CD4-positive, alpha-beta T cell (primary cell): Measurements from ENCODE around the gene RNF144A. TPM values are rescaled to one million over a fixed set of nuclear protein-coding genes. Genes with fewer than 3 reads are reported as not detected.
A peak's percentile ranks its signal among the peaks of the same experiment; 100 is the strongest.

Source experiments
- ATAC-seq: fragments of 200-7000 bp; cut with Tn5 transposase; one replicate; pipeline ENCODE4 v1.10.0; 2022; ENCODE audit warnings: mild to moderate bottlenecking; ENCODE audit not compliant: poor library complexity
- CTCF ChIA-PET: fragments of 350-600 bp; sonication (Branson Sonifier 250); formaldehyde crosslinking; loops from one replicate; lab custom pipeline; 2021; ENCODE audit warnings: antibody characterized with exemption, inconsistent platforms; lab: Charles Lee
- POLR2A ChIA-PET: fragments of 350-600 bp; sonication (Branson Sonifier 250); formaldehyde crosslinking; loops from one replicate; lab custom pipeline; 2021; ENCODE audit warnings: antibody characterized with exemption, inconsistent platforms; lab: Charles Lee
- DNase-seq, 14 experiments: peaks; one replicate each; pipeline ENCODE4 v3.0.0-alpha.2; 2013 to 2020; ENCODE audit warnings: mixed read lengths in 2 of 14
- H3K27ac ChIP-seq, 2 donors: one replicate each; pipeline versions ENCODE4 v1.5.1 to v1.7.0; 2013; ENCODE audit warnings: low read length in 2 of 2, low read depth in 1 of 2, mild to moderate bottlenecking in 1 of 2
- H3K27me3 ChIP-seq, 2 experiments: 1 replicate in 1 of 2; 2 replicates in 1 of 2; pipeline versions ENCODE4 v1.6.1 to v1.7.0; 2013; ENCODE audit warnings: low read length in 2 of 2, control low read depth in 1 of 2, mild to moderate bottlenecking in 1 of 2, moderate library complexity in 1 of 2; ENCODE audit not compliant: insufficient read depth in 2 of 2, control insufficient read depth in 1 of 2
- H3K36me3 ChIP-seq: one replicate; pipeline ENCODE4 v1.6.1; 2013; ENCODE audit warnings: low read length, control low read depth; ENCODE audit not compliant: insufficient read depth
- H3K4me1 ChIP-seq: one replicate; pipeline ENCODE4 v1.6.1; 2013; ENCODE audit warnings: low read length, control low read depth; ENCODE audit not compliant: insufficient read depth
- H3K4me3 ChIP-seq: one replicate; pipeline ENCODE4 v1.5.1; 2013; ENCODE audit warnings: mild to moderate bottlenecking, low read length, moderate library complexity
- H3K9me3 ChIP-seq, 2 experiments: 1 replicate in 1 of 2; 2 replicates in 1 of 2; pipeline versions ENCODE4 v1.6.1 to v1.7.0; 2013; ENCODE audit warnings: low read length in 2 of 2, mild to moderate bottlenecking in 2 of 2, control low read depth in 1 of 2, moderate library complexity in 1 of 2; ENCODE audit not compliant: control insufficient read depth in 1 of 2, insufficient read depth in 1 of 2
- H3K27ac Mint-ChIP-seq: one replicate; pipeline ENCODE4 v1.8.0; 2020; ENCODE audit warnings: mixed read lengths
- H3K27me3 Mint-ChIP-seq: one replicate; pipeline ENCODE4 v1.8.0; 2021; ENCODE audit warnings: mixed read lengths
- H3K36me3 Mint-ChIP-seq: one replicate; pipeline ENCODE4 v1.8.0; 2021; ENCODE audit warnings: low read depth, mixed read lengths
- H3K4me1 Mint-ChIP-seq: one replicate; pipeline ENCODE4 v1.8.0; 2021; ENCODE audit warnings: low read depth, mixed read lengths
- H3K4me3 Mint-ChIP-seq: one replicate; pipeline ENCODE4 v1.8.0; 2020; ENCODE audit warnings: mild to moderate bottlenecking, mixed read lengths
- H3K9me3 Mint-ChIP-seq: one replicate; pipeline ENCODE4 v1.8.0; 2020; ENCODE audit warnings: mixed read lengths
- CTCF ChIP-seq: fragments of 200-600 bp; IDR thresholded peaks from one replicate; pipeline ENCODE4 v1.8.0; 2022; ENCODE audit warnings: antibody characterized with exemption, mild to moderate bottlenecking
- intact Hi-C, 2 experiments: fragments of 100-400 bp; cut with DNase I in 1 of 2; cut with micrococcal nuclease in 1 of 2; formaldehyde crosslinking; loops; one replicate each; pipeline versions ENCODE4 v1.15.1 to v1.9.0; 2023 to 2025; cut with DNase I, micrococcal nuclease
- total RNA-seq, 174 experiments: library from RNA in 2 of 174; stranded (reverse) in 2 of 174; gene quantifications; one replicate each; pipeline ENCODE4 v1.2.3 and lab custom pipeline; 2021 to 2026

The RNF144A gene
- total RNA-seq, 2 experiments from 2014 or later: 39.0 to 40.1 TPM

DNA sequence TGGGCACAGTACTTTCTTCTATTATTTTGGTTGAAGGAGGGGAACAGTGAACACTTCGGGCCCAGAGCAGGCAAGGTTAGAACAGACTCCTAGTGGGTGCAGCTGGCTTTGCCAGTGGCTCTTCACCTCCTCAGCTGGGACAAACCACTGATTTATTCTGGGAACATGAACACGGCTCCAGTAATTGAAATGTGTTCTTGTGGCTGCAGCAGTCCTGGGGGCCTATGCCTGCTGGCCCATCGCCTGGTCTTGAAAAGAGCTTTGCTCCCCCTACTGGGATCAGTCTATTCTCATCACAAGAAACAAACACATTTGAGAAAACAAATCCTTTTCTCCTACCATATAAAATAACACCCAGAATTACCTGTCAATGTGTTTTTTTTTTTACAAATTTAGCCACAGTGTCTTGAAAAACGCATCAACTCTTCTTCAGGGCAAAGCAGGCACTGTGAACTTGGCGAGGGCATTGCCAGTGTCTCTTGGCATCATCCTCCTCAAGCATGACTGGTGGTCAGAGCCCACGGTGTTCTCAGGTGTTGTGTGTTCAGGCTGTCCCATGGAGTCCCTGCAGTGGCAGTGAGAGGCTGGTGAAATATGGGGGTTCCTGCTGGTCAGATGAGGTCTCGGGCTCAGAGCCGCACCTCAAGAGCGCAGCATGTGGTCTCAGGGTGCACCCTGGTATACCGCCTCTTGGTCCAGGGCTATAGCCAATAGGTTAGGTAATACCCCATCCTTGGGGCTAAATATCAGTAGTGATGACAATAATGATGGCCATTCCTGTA lies 51.3 kb downstream of the RNF144A start:
- no peaks in the 10 kb centered on the region for H3K4me1 ChIP-seq
- Mint-ChIP-seq H3K9me3 (no peaks in the 10 kb centered on the region), H3K4me3 (no peak overlapping the region), H3K27ac (no peak overlapping the region), H3K27me3 (no peaks in the 10 kb centered on the region), H3K4me1 (peaks cover 37% of the 10 kb centered on the region), H3K36me3 (peaks cover 88% of the 10 kb centered on the region)
- CTCF ChIA-PET: no interaction called here
- peaks cover 17% of the 10 kb centered on the region for H3K36me3 ChIP-seq
- H3K27me3 ChIP-seq: no peaks in the 10 kb centered on the region
- H3K4me3 ChIP-seq: no peak overlapping the region
- POLR2A ChIA-PET: no interaction called here
- intact Hi-C loops: loop anchor here (2.0 to 5.0 kb wide), 2 partner anchors 70 to 71 kb away; no protein-coding TSS in a partner anchor
- no peak for TF ChIP-seq CTCF
- peaks cover 0 to 4% of the 10 kb centered on the region in 2 experiments for H3K9me3 ChIP-seq
- no peak overlapping the region for H3K27ac ChIP-seq
- DNase-seq (peak in 2 of 14 experiments; percentile 7 to 14), ATAC-seq (no peak)

DNA sequence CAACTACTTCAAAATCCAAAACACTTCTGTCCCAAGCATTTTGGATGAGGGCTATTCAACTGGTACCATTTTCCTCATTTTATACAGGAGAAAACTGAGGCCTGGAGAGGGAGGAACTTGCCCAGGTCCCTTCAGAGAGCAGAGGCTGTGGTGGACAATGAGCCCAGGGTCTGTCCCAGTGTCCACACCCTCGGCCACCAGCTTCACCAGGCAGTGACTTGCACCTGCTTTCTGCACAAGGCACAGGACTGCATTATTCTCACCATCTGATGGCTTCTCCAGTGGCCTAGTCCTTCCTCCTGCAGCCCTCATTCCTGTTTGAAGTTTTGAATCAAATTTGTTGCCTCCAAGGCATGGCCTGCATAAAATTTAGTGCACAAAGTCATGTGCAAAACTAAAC lies 53.3 kb downstream of the RNF144A start:
- Histone ChIP-seq H3K27me3 (no peaks in the 10 kb centered on the region), H3K9me3 (no peaks in the 10 kb centered on the region), H3K4me3 (no peak overlapping the region), H3K27ac (no peak overlapping the region), H3K4me1 (no peaks in the 10 kb centered on the region), H3K36me3 (peaks cover 23% of the 10 kb centered on the region)
- peaks cover 78% of the 10 kb centered on the region for H3K36me3 Mint-ChIP-seq
- CTCF ChIA-PET: no interaction called here
- POLR2A ChIA-PET: no interaction called here
- H3K4me1 Mint-ChIP-seq: peaks cover 30% of the 10 kb centered on the region
- H3K27ac Mint-ChIP-seq: no peak overlapping the region
- no peak overlapping the region for H3K4me3 Mint-ChIP-seq
- TF ChIP-seq CTCF: no peak
- H3K9me3 Mint-ChIP-seq: no peaks in the 10 kb centered on the region
- DNase-seq: no peak
- no peak for ATAC-seq
- H3K27me3 Mint-ChIP-seq: no peaks in the 10 kb centered on the region
- intact Hi-C loops: no loop called here

- H3K4me1 Mint-ChIP-seq: peaks cover 27% of the 10 kb centered on the region
- H3K27ac Mint-ChIP-seq: no peak overlapping the region
- H3K36me3 Mint-ChIP-seq: peaks cover 73% of the 10 kb centered on the region
- H3K27me3 ChIP-seq: no peaks in the 10 kb centered on the region
- intact Hi-C loops: no loop called here
- H3K9me3 ChIP-seq: no peaks in the 10 kb centered on the region
- peaks cover 23% of the 10 kb centered on the region for H3K36me3 ChIP-seq
- no peaks in the 10 kb centered on the region for H3K4me1 ChIP-seq
- H3K4me3 ChIP-seq: no peak overlapping the region
- no peak overlapping the region for H3K27ac ChIP-seq
- no peak for DNase-seq
- no peak overlapping the region for H3K4me3 Mint-ChIP-seq
- no peaks in the 10 kb centered on the region for H3K9me3 Mint-ChIP-seq
- CTCF ChIA-PET: no interaction called here
- ATAC-seq: no peak
- TF ChIP-seq CTCF: no peak
- H3K27me3 Mint-ChIP-seq: no peaks in the 10 kb centered on the region
- POLR2A ChIA-PET: no interaction called here
These were observed 53.8 kb downstream of the RNF144A start for GRCh38 chr2:6970976-6971480.
